ENCODE results near the gene KCNK13.

DNA sequence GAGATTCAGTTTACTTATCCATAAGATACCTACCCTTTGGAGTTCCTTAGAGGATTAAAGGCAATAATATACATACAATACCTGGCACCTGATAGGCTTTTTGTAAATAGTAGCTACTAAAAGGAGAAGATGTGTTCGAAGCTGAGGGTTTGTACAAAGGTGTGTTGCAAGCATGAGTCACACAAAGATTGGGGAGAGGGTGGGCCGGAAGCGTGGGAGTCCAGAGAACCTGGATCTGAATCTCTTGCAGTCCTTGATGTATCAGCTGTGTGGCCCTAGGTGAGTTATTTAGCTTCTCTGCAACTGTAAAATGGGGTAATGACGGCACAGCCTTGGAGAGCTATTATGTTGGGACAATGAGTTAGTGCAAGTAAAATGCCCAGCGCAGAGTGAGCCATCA lies 132.9 kb downstream of the KCNK13 start:
- TF ChIP-seq CTCF (optimal IDR thresholded peaks at IDR 0.05 in 1 of 3, IDR thresholded peaks at IDR 0.05 in 1 of 3, conservative IDR thresholded peaks at IDR 0.05 in 1 of 3; ENCODE audit: extremely low read depth in 1 of 3, insufficient read depth in 2 of 3, low read length in 3 of 3), result no peak
- TF ChIP-seq EZH2 (IDR thresholded peaks at IDR 0.05; ENCODE audit: low read length), result no peak
